Measurements from ENCODE around the gene DNAJC28.
"Not testable (repeated sequence)": the region's sequence is repeated elsewhere in the genome, so short reads cannot be mapped to it uniquely, and the experiment has no call there.

Gene DNAJC28

GRCh38 chr21:33480481-33481103 lies 10.9 kb downstream of the DNAJC28 start:
- DNase-seq (ENCODE audit: low read depth): no peak

GRCh38 chr21:33479679-33480480 lies 11.6 kb downstream of the DNAJC28 start, which contains the start of gene TMEM50B:
TSS of gene TMEM50B (minus strand) at chr21:33479974. CDS start at chr21:33468885, 11,089 bp downstream.
- DNase-seq (ENCODE audit: low read depth): peak; percentile 94

- no peak for DNase-seq (ENCODE audit: low read depth)
Observed at GRCh38 chr21:33478935-33479678, 12.4 kb downstream of the DNAJC28 start.

- DNase-seq (ENCODE audit: low read depth): no peak
Observed at GRCh38 chr21:33478182-33478581, 13.3 kb downstream of the DNAJC28 start.

GRCh38 chr21:33477066-33477465 lies 14.4 kb downstream of the DNAJC28 start:
- DNase-seq (ENCODE audit: low read depth): no peak

GRCh38 chr21:33473344-33473743 lies 18.2 kb downstream of the DNAJC28 start:
- no peak for DNase-seq (ENCODE audit: low read depth)

- DNase-seq (ENCODE audit: low read depth): no peak
Observed at GRCh38 chr21:33470701-33471100, 20.8 kb downstream of the DNAJC28 start.

GRCh38 chr21:33469183-33469582 lies 22.3 kb downstream of the DNAJC28 start:
- not testable (repeated sequence) for DNase-seq (ENCODE audit: low read depth)

GRCh38 chr21:33461538-33462250 lies 29.8 kb downstream of the DNAJC28 start:
- no peak for DNase-seq (ENCODE audit: low read depth)

GRCh38 chr21:33458861-33459260 lies 32.7 kb downstream of the DNAJC28 start:
- DNase-seq (ENCODE audit: low read depth): no peak

GRCh38 chr21:33455686-33456446 lies 35.6 kb downstream of the DNAJC28 start:
- DNase-seq (ENCODE audit: low read depth): no peak

- no peak for DNase-seq (ENCODE audit: low read depth)
Observed at GRCh38 chr21:33452362-33452761, 39.2 kb downstream of the DNAJC28 start.

- no peak for DNase-seq (ENCODE audit: low read depth)
Observed at GRCh38 chr21:33451634-33452071, 39.9 kb downstream of the DNAJC28 start.

- DNase-seq (ENCODE audit: low read depth): no peak
Observed at GRCh38 chr21:33449616-33450015, 41.9 kb downstream of the DNAJC28 start.

- DNase-seq (ENCODE audit: low read depth): not testable (repeated sequence)
Observed at GRCh38 chr21:33446620-33447019, 44.9 kb downstream of the DNAJC28 start.

GRCh38 chr21:33444499-33444898 lies 47.0 kb downstream of the DNAJC28 start:
- DNase-seq (ENCODE audit: low read depth): no peak

GRCh38 chr21:33443194-33443593 lies 48.3 kb downstream of the DNAJC28 start:
- no peak for DNase-seq (ENCODE audit: low read depth)

GRCh38 chr21:33441489-33442477 lies 49.7 kb downstream of the DNAJC28 start:
- DNase-seq (ENCODE audit: low read depth): no peak

Measured in stimulated activated CD8-positive, alpha-beta memory T cell treated with anti-CD3 and anti-CD28 coated beads, Interleukin-7, amount 100 ng/mL, for 24 hours (primary cell).